ENCODE data around the gene ZNF774.
"Not testable (repeated sequence)": the region's sequence is repeated elsewhere in the genome, so short reads cannot be mapped to it uniquely, and the experiment has no call there.

The ZNF774 gene

DNA sequence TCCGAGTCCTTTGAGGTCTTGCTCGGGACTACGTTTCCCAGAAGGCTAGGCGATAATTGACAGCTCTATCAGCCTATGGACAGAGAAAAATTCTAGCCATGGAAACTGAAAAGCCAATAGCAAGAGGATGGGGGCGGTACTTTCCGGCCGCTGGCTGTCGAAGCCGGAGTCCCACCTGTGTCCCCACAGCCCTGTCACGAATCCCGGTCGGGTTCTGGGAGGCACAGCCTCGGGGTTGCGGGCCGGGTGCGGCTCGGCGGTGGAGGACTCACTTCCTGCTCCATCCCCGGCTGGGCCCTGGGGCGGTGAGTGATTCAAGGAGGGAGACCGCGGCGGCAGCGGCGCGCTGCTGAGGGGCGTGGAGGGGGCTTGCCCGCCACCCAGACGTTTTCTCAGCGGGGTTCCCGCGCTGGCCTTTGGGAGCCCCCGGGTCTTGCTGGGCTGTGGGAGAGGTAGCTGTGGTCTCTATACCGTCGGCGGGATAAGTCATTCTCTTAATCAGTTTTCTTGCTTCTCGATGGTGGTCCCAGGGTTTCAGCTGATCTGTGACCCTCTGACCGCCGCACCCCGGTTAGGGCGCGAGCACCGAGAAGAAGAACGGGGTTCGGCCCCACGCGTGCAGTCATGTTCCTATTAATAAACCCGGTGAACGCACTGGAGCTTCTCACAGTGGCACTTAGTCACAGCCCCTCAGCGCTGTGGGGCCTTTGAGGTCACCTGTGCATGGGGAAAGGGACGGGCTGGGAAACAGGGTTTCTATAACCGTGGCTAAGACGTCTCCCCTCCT, at the start of gene ZNF774:
TSS of gene ZNF774 (plus strand) at position 178 of the 787 bp plus-strand sequence. CDS start 2,377 bp downstream, outside the sequence.
- Histone ChIP-seq H3K27ac (peak within 1 kb of the TSS in 18 of 21 experiments; percentile 10 to 83 (median 72)), H3K4me3 (peak within 1 kb of the TSS; percentile 56 to 83 (median 70))

DNA sequence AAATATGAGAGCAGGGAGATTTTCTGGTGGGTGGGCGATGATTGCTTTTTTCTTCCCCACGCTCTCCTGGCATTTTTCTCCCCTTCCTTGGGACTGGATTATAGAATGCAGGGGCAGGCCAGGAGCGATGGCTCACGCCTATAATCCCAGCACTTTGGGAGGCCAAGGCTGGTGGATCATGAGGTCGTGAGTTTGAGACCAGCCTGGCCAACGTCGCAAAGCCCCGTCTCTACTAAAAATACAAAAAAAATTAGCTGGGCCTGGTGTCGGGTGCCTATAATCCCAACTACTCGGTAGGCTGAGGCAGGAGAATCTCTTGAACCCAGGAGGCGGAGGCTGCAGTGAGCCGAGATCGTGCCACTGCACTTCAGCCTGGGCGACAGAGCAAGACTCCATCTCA, 46.7 kb upstream of the ZNF774 start:
- not testable (repeated sequence) for H3K4me3 ChIP-seq, H3K27ac ChIP-seq

DNA sequence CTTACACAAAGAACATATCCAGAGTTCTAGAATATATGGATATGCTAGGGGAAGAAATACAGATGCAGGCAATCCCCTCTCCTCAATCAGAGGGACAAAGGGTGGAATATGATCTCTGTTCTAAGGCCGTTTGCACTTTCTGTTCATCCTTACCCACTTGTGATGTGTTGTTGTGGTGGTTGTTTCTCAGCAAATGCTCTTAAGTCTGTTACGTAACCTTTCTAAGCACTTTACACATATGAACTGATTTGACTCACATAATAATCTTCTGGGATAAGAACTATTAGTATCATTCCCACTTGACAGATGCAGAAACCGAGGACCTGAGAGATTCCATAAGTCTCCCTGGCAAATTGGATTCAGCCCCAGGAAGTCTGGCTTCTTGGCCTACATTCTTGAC, 46.2 kb upstream of the ZNF774 start:
- Histone ChIP-seq H3K27ac (peak overlapping the region in 2 of 21 experiments; percentile 24 to 33), H3K4me3 (no peak overlapping the region)

DNA sequence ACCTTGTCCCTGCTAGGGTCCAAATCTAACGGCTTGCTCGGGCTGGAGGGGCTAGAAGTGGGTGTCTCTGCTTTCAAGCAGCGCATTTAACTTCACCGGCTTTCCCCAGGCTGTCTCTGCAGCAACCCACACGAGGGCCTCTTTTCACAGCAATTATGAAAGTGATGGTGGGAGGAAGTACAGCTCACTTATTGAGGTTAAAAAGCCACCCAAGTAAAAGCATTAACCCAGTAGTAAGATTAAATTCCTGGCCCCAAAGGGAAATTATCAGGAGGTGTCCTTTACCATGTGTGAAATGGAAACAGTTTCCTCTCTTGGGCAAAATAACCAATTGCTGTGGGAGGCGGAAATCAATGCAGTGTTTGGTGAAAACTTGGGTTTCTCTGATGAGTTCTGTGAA, 45.5 kb upstream of the ZNF774 start:
- Histone ChIP-seq H3K27ac (peak overlapping the region in 3 of 21 experiments; percentile 24 to 38 (median 33)), H3K4me3 (no peak overlapping the region)

DNA sequence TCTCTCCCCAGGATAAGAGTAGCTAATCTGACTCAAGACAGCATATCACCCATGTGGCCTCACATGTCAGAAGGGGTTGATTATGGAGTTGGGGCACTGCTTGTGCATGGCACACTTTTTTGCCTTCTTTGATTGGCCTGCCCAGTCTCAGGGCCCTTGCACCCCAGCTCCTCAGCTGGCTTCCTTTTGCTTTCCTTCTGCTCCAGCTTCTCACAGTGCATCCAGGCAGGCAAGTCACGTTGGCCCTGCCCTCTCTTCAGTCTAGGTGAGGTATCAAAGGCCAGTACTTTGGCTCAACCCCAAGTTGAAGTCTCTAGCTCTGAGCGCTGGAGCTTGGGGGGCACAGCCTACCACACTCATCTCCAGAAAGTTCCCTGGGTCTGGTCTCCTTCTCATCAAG, 44.4 kb upstream of the ZNF774 start:
- no peak overlapping the region for H3K4me3 ChIP-seq
- no peak overlapping the region for H3K27ac ChIP-seq

DNA sequence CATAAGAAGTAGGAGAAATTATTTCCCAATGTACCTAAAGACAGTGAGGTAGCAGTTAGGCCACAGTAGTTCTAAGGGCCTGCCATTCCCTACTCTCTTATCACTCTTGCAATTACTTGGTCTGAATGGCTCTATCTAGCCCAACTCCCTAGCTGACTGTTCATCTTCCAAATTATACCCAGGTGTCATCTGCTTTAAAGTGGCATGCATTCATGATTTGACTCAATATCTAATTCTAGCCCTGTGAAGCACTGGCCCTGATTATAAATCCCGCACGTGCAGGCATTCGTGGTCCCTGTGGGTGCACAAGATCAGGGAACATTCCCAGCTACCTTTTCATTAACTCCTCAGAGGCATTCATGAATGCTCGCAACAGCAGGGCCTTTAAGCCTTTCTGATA, 43.1 kb upstream of the ZNF774 start:
- Histone ChIP-seq H3K27ac (no peak overlapping the region), H3K4me3 (no peak overlapping the region)

DNA sequence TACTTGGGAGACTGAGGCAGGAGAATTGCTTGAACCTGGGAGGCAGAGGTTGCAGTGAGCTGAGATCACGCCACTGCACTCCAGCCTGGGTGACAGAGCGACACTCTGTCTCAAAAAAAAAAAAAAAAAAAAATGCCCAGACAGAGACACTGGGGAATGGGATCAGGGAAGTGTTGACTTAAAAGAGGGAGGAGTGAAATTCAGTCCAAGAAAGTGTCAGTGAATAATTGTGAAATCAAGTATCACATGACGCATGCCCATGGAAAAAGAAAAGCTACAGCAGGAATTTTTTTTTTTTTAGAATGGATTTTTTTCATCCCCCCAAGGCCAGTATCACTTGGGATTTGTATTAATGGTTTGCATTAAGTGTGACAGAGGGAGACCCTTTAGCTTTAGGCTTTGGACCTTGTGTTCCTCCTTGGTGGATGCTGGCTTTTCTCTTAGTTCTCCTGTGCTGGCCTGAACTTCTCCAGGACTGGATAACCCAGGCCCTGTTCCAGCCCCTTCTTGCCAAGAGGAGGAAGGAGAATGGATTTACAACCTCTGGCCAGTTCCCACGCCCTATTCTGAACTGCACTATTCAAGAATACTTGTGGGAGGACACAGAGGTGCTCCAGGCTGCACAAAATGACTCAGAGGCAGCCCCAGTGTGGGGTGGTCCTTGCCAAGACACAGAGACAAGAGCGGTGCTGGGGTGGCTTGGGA, 36.7 kb upstream of the ZNF774 start:
- Histone ChIP-seq H3K4me3 (no peak overlapping the region), H3K27ac (peak overlapping the region in 16 of 21 experiments; percentile 26 to 77 (median 52))

DNA sequence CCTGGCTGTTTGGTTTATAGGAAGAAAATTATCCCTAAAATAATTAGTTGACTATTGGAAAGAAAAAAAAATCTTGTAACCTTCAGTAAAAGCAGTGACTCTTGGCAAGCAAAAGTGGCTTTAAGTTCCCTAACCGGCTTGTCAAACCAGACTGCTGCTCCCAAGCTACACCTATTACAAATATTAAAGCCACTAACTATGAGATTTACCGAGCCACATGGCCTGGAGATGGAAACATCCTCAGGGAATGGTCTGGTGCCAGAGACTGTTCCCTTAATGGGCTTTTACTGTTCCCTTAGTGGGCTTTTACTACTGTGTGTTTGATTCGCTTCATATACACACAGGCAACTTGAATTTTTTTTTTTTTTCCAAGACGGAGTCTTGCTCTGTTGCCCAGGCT, 35.9 kb upstream of the ZNF774 start:
- Histone ChIP-seq H3K4me3 (no peak overlapping the region), H3K27ac (peak overlapping the region in 15 of 21 experiments; percentile 29 to 77 (median 54))

DNA sequence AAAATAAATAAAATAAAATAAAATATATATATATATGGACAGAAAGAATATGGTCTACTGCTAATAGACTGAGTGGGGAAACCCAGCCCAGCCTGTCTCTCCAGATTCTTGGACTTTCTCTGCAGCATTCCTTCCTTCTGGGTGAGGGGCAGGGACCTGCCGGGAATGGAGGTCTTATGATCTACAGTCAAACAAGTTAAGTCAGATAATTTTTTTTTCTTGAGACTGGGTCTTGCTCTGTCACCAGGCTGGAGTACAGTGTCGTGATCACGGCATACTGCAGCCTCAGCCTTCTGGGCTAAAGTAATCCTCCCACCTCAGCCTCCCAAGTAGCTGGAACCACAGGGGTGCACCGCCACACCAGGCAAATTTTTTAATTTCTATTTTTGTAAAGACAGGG, 33.5 kb upstream of the ZNF774 start:
- Histone ChIP-seq H3K27ac (no peak overlapping the region), H3K4me3 (no peak overlapping the region)

DNA sequence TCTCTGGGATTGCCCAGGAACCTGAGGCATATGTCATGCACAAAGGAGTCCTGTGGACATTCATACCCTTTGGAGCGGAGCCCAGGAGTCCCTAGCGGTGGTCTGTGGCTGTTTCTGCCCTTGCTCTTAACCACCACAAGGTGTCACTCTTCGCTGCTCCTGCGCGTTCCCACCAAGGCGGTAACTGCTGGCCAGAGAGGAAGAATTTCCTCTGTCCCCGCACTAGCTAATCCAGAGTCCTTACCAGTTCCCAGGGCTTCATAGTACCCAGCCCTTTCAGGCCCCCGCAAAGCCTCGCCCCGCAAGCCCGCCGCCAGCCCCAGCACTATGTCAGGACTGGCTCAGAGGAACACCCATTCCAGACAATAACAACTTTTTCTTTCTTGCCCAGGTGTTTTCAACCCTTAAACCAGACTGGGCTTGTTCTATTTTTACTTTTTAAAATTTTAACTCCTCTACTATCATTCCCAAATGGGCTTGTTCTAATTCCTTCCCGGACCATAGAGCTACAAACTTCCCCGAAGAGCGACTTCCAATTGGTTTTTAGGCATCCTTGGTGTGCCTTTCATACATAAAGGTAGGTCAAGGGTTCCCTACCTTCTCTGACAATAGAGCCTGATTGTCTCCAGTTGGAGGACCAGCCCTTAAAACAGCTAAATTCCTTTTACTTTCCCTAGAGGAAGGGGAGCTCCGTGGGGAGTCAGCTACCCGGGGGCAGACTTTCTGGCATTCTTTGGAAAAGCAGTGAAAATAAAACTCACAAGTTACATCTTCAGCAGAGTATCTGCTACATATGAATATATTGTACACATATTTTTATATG, 31.8 kb upstream of the ZNF774 start:
- H3K4me3 ChIP-seq, result peak overlapping the region in 2 of 7 experiments; percentile 9 to 15
- H3K27ac ChIP-seq, result peak overlapping the region in 15 of 21 experiments; percentile 34 to 73 (median 62)

DNA sequence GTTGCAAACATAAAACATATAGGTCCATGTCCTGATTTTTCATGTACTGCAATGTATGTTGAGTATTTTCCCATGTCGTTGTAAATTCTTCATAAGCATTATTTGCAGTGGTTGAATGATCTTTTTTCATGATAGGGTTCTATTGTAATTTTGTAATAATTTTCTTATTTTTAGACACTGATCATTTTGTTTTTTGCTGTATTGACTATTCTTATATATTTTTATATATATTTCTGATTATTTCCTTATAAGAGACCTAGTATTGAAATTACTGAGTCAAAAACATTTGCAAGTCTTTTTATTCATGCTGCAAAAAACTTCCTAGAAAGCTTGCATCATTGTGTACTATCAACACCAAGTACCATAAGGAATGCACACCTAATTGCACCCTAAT, 31.2 kb upstream of the ZNF774 start:
- Histone ChIP-seq H3K27ac (peak overlapping the region in 4 of 21 experiments; percentile 55 to 70 (median 60)), H3K4me3 (no peak overlapping the region)

DNA sequence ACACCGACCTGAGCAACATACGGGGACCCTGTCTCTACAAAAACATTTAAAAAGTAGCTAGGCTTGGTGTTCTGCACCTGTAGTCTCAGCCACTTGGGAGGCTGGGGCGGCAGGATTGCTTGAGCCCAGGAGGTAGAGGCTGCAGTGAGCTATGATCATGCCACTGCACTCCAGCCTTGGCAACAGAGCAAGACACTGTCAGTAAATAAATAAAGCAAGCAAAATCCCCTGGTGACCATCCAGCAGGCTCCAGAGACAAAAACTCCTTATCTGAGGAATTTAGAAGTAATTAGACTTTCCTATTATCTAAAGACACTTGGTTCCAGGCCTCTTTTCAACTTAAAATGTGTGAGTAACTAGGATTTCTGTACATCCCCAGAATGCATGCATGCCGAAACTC, 29.5 kb upstream of the ZNF774 start:
- H3K27ac ChIP-seq, result no peak overlapping the region
- H3K4me3 ChIP-seq, result no peak overlapping the region

DNA sequence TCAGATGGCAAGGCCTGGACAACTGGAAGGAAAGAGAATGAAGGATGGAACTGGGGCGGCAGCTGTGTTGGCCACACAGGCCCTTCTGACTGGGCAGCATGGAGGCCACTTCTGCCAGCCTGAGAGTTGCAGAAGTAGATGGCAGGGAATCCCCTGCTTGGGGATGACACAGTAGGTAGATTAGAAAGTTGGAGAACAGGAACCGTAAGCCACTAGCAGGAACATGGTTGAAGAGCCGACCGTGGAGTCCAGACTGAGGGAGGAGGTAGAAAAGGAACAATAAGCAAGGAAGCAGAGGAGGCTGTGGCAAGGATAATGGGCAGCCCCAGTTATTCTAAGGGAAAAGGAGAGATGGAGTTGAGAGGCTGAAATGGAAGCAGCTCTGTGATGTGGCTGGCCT, 26.4 kb upstream of the ZNF774 start:
- H3K27ac ChIP-seq, result no peak overlapping the region
- no peak overlapping the region for H3K4me3 ChIP-seq

DNA sequence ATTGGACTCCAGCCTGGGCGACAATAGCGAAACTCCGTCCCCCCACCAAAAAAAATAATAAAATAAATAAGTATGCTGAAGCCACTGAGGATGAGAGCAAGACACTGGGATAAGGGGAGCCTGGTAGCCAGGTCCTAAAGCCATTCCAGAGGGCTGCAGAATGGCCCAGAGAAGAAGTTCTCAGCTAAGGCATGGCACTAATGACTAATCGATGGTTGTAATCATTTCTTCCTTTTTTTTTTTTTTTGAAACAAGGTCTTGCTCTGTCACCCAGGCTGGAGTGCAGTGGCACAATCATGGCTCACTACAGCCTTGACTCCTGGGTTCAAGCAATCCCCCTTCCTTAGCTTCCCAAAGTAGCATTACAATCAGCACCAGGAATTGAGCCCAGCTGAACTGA, 25.6 kb upstream of the ZNF774 start:
- no peak overlapping the region for H3K4me3 ChIP-seq

DNA sequence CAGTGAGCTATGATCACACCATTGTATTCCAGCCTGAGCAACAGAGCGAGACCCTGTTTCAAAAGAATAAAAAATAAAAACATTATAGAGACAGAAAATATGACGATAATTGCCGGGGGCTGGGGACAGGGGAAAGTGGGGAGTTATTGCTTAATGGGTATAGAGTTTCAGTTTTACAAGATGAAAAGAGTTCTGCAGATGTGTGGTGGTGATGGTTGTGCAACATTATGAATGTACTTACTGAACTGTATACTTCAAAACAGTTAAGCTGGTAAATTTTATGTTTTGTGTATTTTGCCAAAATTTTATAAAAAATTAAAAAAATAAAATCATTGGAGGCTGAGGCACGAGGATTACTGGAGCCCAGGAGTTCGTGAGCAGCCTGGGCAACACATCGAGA, 24.8 kb upstream of the ZNF774 start:
- H3K4me3 ChIP-seq, result no peak overlapping the region
- H3K27ac ChIP-seq, result no peak overlapping the region

More for the DNA sequence above, 25.6 kb upstream of the ZNF774 start:
- no peak overlapping the region for H3K27ac ChIP-seq

DNA sequence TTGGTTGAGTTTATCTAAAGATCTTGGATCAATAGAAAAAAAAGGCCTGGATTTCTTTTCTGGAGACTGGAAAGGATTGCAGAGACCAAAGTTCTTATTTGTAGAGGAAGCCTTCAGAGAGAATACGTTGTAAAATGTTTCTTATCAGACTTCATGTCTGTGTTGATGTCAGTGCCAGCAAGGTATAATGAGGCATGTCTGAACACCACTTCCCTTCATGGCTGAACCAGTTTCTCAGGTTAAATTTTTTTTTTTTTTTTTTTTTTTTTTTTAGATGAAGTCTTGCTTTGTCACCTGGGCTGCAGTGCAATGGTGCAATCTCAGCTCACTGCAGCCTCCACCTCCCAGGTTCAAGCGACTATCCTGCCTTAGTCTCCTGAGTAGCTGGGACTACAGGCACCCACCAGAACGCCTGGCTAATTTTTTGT, 17.8 kb upstream of the ZNF774 start:
- peak overlapping the region in 5 of 21 experiments; percentile 28 to 54 (median 49) for H3K27ac ChIP-seq

DNA sequence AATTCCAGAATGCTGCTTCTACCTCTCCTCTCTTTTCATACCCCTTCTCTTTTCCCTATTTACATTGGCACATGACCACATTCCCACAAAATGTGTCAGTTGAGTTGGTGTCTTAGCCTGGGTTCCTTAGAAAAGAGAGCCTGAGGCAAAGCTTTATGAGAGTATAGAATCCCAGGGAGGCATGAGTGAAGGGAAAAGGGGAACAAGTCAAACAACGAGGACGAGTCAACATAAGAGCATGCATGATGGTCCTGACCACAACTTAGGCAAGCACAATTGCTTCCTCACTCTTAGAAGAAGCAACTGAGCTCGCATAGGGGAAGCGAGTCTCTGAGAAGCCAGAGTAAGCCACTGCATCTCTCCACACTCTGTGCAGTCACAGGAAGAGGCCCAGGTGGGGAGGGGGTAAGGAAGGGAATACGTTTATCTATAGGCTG, 15.4 kb upstream of the ZNF774 start:
- Histone ChIP-seq H3K27ac (peak overlapping the region in 8 of 21 experiments; percentile 3 to 52 (median 29)), H3K4me3 (no peak overlapping the region)

More for the DNA sequence above, 17.8 kb upstream of the ZNF774 start:
- no peak overlapping the region for H3K4me3 ChIP-seq

DNA sequence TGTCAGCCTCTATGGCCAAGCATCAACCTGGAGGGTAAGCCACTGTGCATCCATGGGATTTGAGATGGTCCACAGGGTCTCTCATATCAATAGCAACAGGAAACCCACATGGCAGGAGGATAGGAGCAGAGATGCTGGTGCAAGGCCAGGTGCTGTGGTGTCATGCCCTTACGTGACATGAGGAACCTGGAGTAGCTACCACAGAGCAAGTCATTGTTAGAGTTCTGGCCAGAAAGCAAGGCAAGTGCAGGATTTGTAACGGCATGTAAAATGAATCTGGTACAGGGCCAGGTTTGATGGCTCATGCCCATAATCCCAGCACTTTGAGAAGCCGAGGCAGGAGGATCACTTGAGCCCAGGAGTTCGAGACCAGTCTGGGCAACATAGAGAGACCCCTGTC, 14.8 kb upstream of the ZNF774 start:
- Histone ChIP-seq H3K27ac (peak overlapping the region in 8 of 21 experiments; percentile 24 to 52 (median 28)), H3K4me3 (no peak overlapping the region)

DNA sequence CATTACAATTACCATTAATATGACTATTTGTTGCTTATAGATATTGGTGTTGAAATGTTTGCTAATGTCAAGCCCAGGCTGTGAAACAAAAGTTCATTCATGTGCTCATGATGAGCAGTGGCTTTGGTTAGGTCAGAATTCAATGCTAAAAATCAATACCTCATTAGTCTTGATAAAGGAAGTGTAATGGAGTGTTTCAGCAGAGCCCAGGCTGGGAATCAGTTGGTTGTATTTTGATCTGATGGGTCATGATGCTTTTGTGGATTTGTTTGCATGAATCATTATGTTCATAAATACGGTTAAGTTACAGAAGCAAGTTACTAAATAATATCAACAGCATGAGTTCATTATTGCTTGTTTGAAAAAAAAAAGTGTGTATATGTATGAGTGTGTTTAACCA, 13.6 kb upstream of the ZNF774 start:
- no peak overlapping the region for H3K27ac ChIP-seq
- H3K4me3 ChIP-seq, result no peak overlapping the region

DNA sequence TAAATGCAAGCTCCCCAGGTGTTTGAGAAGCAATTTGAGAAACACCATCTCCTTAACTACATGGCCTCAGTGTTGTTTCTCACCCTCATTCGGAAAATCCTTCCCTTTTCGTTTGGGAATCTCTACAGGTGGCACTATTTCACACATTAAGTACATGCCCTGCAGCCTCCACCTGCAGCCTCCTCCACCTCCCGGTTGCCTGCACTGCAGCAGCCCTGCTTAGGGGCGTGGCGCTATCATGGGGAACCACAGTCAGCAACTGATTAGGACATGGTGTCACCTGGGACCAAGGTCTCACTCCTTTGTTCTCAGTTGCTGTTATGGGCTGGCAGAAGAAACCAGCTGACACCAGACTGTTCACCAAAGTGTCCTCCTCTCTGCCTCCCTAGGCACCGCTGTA, 11.7 kb upstream of the ZNF774 start:
- Histone ChIP-seq H3K4me3 (no peak overlapping the region), H3K27ac (no peak overlapping the region)
